ENCODE results near the gene LCT.
"Not testable (repeated sequence)": the region's sequence is repeated elsewhere in the genome, so short reads cannot be mapped to it uniquely, and the experiment has no call there.

Gene LCT

GRCh38 chr2:135831180-135831812 is 5.7 kb downstream of the LCT start:
- no peak for DNase-seq

GRCh38 chr2:135829378-135830135 is 7.4 kb downstream of the LCT start:
- peak; percentile 22 to 37 for DNase-seq

GRCh38 chr2:135826544-135826943 is 10.4 kb downstream of the LCT start:
- DNase-seq = no peak

- DNase-seq = peak; percentile 27 to 39
Measured at GRCh38 chr2:135825550-135826176, 11.3 kb downstream of the LCT start.

- DNase-seq = no peak
Measured at GRCh38 chr2:135825131-135825530, 11.9 kb downstream of the LCT start.

GRCh38 chr2:135822855-135823254 is 14.1 kb downstream of the LCT start:
- DNase-seq = no peak

- no peak for DNase-seq
Measured at GRCh38 chr2:135821190-135821589, 15.8 kb downstream of the LCT start.

- DNase-seq = peak in 1 of 2 experiments; percentile 9
Measured at GRCh38 chr2:135820003-135820618, 16.9 kb downstream of the LCT start.

- DNase-seq = no peak
Measured at GRCh38 chr2:135818937-135819610, 17.9 kb downstream of the LCT start.

- DNase-seq = no peak
Measured at GRCh38 chr2:135817951-135818350, 19.0 kb downstream of the LCT start.

- DNase-seq = no peak
Measured at GRCh38 chr2:135817466-135817865, 19.5 kb downstream of the LCT start.

- no peak for DNase-seq
Measured at GRCh38 chr2:135815269-135815668, 21.7 kb downstream of the LCT start.

- no peak for DNase-seq
Measured at GRCh38 chr2:135812907-135813511, 24.0 kb downstream of the LCT start.

GRCh38 chr2:135807874-135808273 is 29.1 kb downstream of the LCT start:
- DNase-seq = not testable (repeated sequence)

GRCh38 chr2:135803278-135803677 is 33.7 kb downstream of the LCT start:
- no peak for DNase-seq

GRCh38 chr2:135802350-135802749 is 34.6 kb downstream of the LCT start:
- no peak for DNase-seq

GRCh38 chr2:135800513-135801460 is 36.2 kb downstream of the LCT start:
- DNase-seq = no peak

- no peak for DNase-seq
Measured at GRCh38 chr2:135799738-135800137, 37.2 kb downstream of the LCT start.

- no peak for DNase-seq
Measured at GRCh38 chr2:135798762-135799161, 38.2 kb downstream of the LCT start.

GRCh38 chr2:135798275-135798705 is 38.7 kb downstream of the LCT start:
- DNase-seq = no peak
